ENCODE data around the gene CLIP1.

GRCh38 chr12:122435186-122435585 lies 12.7 kb upstream of the CLIP1 start:
- TF ChIP-seq, protein P1, sequence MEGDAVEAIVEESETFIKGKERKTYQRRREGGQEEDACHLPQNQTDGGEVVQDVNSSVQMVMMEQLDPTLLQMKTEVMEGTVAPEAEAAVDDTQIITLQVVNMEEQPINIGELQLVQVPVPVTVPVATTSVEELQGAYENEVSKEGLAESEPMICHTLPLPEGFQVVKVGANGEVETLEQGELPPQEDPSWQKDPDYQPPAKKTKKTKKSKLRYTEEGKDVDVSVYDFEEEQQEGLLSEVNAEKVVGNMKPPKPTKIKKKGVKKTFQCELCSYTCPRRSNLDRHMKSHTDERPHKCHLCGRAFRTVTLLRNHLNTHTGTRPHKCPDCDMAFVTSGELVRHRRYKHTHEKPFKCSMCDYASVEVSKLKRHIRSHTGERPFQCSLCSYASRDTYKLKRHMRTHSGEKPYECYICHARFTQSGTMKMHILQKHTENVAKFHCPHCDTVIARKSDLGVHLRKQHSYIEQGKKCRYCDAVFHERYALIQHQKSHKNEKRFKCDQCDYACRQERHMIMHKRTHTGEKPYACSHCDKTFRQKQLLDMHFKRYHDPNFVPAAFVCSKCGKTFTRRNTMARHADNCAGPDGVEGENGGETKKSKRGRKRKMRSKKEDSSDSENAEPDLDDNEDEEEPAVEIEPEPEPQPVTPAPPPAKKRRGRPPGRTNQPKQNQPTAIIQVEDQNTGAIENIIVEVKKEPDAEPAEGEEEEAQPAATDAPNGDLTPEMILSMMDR (IDR thresholded peaks at IDR 0.05): no peak
- TF ChIP-seq POLR2A (IDR thresholded peaks at IDR 0.05): no peak

All from esophagus squamous epithelium (tissue), 4 donors.